C4-2B (cell line): ENCODE data around the gene TRPV6.

Source experiments
- CTCF ChIP-seq: fragments of 450-650 bp; conservative IDR thresholded peaks from 2 replicates; pipeline ENCODE4 v1.5.1; 2017; ENCODE audit warnings: mild to moderate bottlenecking
- ZFX ChIP-seq: fragments of 450-650 bp; IDR thresholded peaks from 2 replicates; pipeline ENCODE4 v1.6.1; 2017

DNA sequence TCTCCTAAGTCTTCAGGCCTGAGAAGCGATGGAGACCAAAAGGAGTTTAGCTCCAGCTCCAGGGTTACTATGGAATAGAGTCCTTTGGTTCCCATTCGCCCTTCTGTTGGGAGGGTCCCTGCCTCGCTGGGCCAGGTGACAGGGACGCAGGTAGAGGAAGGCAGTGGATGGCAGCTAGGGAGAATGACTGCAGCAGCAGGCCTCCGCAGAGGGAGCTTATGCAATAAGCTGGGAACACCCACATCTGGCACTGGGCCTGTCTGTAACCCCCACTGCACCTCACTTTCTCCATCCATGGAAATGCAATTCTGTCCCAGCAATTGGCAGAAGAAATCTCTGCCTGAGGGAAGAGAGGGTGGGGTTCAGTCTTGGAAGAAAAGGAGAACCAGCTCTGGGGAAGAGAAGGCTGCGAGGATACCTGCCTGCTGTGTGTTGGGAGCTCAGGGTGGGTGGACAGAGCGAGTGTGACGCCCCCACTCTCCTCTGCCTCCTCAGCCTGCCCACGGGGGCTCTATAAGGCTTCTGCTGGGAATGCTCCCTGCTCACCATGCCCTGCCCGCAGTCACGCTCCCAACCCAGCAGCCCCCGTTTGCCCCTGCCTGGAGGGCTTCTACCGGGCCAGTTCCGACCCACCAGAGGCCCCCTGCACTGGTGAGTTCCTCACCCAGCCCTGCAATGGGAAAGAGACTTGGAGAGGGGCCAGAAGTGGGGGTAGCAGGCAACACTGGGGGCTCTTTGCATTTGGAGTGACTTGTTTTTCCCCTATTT lies 20.4 kb downstream of the TRPV6 start:
- TF ChIP-seq CTCF (no peak), ZFX (no peak)
